RWPE1 (cell line): ENCODE data around the gene OR2K2.

Experiments used
- CTCF ChIA-PET: fragments of 350-600 bp; sonication (Branson Sonifier 250); formaldehyde crosslinking; extraction: SDS; loops from one replicate; lab custom pipeline; 2021; lab: Yijun Ruan, JAX
- POLR2A ChIA-PET: fragments of 400-600 bp; formaldehyde crosslinking; extraction: SDS; loops from one replicate; lab custom pipeline; 2020; ENCODE audit warnings: antibody characterized with exemption; ENCODE audit not compliant: low non-redundant PET; lab: Yijun Ruan, JAX
- DNase-seq: peaks from one replicate; pipeline ENCODE4 v3.0.0; 2012; ENCODE audit warnings: low spot score
- H3K27ac ChIP-seq: fragments of 450-650 bp; 2 replicates; pipeline ENCODE4 v1.5.1; 2017
- TF ChIP-seq, protein P1 (sequence below): fragments of 450-650 bp; conservative IDR thresholded peaks from 2 replicates; pipeline ENCODE4 v1.5.1; 2017; ENCODE audit warnings: low read depth, mild to moderate bottlenecking

OR2K2 gene

DNA sequence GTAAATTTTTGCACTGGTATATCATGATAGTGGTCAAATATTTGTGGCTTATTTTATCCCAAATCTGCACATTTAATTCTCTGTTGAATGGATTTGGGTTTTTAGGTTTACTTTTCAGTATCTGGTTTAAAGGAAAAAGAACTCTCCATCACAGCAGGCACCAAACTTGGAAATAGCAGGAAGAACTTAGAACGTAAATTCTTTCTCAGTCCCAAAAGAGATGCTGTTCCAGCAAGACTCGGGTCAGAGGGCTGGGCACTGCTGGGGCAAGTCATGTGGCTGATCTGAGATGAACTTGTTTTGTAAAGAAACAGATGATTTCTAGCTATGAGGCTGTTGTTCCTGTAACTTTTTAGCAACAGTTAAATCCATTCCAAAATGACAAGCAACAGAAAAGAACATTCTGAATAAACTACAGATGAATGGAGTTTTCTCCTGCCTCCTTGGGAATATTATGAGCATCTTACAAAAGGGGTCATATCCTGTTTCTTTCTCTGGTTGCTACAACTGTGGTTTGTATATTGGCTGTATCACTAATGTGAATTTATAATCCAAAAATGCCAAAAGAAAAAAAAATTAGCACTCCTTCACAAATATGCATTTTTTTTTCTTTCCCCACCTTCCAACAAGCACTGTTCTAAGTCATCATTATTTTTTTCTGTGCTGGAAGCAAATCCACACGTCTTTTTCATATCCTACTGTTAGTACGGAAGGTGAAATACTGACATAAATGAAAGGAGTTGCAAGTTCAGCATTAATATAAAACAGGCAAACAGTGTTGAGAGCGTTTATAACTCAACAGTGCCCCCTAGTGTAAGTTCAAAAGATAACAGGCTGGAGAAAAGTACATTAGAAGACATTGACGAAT, 31.1 kb downstream of the OR2K2 start:
- peak; percentile 63 for DNase-seq
- CTCF ChIA-PET, result interaction anchor here (0.7 to 1.1 kb wide), 5 partner anchors 284 to 735 kb away, joined by 3 to 7 read pairs (median 3); no protein-coding TSS in a partner anchor
- POLR2A ChIA-PET, result no interaction called here
- TF ChIP-seq, protein P1, sequence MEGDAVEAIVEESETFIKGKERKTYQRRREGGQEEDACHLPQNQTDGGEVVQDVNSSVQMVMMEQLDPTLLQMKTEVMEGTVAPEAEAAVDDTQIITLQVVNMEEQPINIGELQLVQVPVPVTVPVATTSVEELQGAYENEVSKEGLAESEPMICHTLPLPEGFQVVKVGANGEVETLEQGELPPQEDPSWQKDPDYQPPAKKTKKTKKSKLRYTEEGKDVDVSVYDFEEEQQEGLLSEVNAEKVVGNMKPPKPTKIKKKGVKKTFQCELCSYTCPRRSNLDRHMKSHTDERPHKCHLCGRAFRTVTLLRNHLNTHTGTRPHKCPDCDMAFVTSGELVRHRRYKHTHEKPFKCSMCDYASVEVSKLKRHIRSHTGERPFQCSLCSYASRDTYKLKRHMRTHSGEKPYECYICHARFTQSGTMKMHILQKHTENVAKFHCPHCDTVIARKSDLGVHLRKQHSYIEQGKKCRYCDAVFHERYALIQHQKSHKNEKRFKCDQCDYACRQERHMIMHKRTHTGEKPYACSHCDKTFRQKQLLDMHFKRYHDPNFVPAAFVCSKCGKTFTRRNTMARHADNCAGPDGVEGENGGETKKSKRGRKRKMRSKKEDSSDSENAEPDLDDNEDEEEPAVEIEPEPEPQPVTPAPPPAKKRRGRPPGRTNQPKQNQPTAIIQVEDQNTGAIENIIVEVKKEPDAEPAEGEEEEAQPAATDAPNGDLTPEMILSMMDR, result peak; percentile 94
- H3K27ac ChIP-seq, result no peak overlapping the region

DNA sequence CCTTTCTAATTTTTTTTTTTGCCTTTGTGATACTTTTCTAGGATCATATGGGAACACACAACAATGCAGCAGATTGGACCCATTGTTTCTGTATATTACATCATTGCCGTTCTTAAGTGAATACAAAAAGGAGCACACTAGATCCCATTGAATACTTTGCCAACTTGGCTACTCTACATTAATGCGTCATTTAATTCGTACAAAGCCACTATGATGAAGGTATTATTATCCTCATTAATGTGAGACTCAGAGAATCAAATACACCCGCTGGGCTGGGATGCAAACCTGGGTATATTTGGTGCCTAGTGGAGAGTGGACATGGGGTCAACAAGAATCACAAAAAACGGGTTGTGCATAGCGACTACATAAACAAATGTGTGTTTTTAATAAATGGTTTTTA, 31.9 kb downstream of the OR2K2 start:
- CTCF ChIA-PET, result interaction anchor here (0.6 to 1.1 kb wide), 5 partner anchors 68 to 659 kb away, joined by 3 to 5 read pairs (median 3); no protein-coding TSS in a partner anchor
- no peak overlapping the region for H3K27ac ChIP-seq
- no peak for DNase-seq
- POLR2A ChIA-PET, result no interaction called here
- TF ChIP-seq, protein P1, result no peak

GRCh38 chr9:111297066-111297824, 32.8 kb downstream of the OR2K2 start:
- ChIA-PET CTCF (interaction anchor here (0.6 to 1.0 kb wide), 2 partner anchors 67 to 466 kb away, joined by 5 read pairs; no protein-coding TSS in a partner anchor), POLR2A (no interaction called here)
- no peak for DNase-seq
- no peak overlapping the region for H3K27ac ChIP-seq
- TF ChIP-seq, protein P1, result no peak

GRCh38 chr9:111294691-111295451, 35.2 kb downstream of the OR2K2 start:
- POLR2A ChIA-PET, result no interaction called here
- TF ChIP-seq, protein P1, result no peak
- DNase-seq, result no peak
- H3K27ac ChIP-seq, result no peak overlapping the region
- CTCF ChIA-PET, result interaction anchor here (0.6 kb wide), 1 partner anchor 256 kb away, joined by 3 read pairs; no protein-coding TSS in a partner anchor

- peak; percentile 44 for DNase-seq
Observed at GRCh38 chr9:111287127-111287526, 42.9 kb downstream of the OR2K2 start.

More at GRCh38 chr9:111287127-111287526, 42.9 kb downstream of the OR2K2 start:
- ChIA-PET CTCF (interaction anchor here (0.5 to 0.6 kb wide), 3 partner anchors 9 to 1227 kb away, joined by 3 to 7 read pairs (median 4); no protein-coding TSS in a partner anchor), POLR2A (no interaction called here)
- H3K27ac ChIP-seq, result no peak overlapping the region
- TF ChIP-seq, protein P1, result no peak
